ENCODE measurements around the gene MRTFA.

GRCh38 chr22:40387746-40388145 lies 248.8 kb downstream of the MRTFA start:
- TF ChIP-seq CTCF (IDR thresholded peaks at IDR 0.05; ENCODE audit: low read depth, low read length, missing input control) = no peak
- no peak for TF ChIP-seq JUND (IDR thresholded peaks at IDR 0.05)
- TF ChIP-seq ZBTB33 (IDR thresholded peaks at IDR 0.05) = no peak
- no peak for TF ChIP-seq REST (IDR thresholded peaks at IDR 0.05)
- no peak for TF ChIP-seq FOXA1 (IDR thresholded peaks at IDR 0.05)
- no peak for TF ChIP-seq HNF4G (IDR thresholded peaks at IDR 0.05)
- no peak for TF ChIP-seq RAD21 (IDR thresholded peaks at IDR 0.05)
- TF ChIP-seq YY1 (IDR thresholded peaks at IDR 0.05) = no peak
- no peak for TF ChIP-seq EGR1 (IDR thresholded peaks at IDR 0.05; ENCODE audit: low read depth in 2 of 2)
